WTC11 (cell line): ENCODE results near the gene IFRD2. TPM values are rescaled to one million over a fixed set of nuclear protein-coding genes. Genes with fewer than 3 reads are reported as not detected.

Source experiments
- ATAC-seq: fragments of 200-7000 bp; cut with Tn5 transposase; 2 replicates; pipeline ENCODE4 v1.10.0; 2021; ENCODE audit warnings: mild to moderate bottlenecking, moderate library complexity
- CTCF ChIA-PET: fragments of 300-600 bp; sonication (Branson Sonifier 250); formaldehyde crosslinking; loops from one replicate; lab custom pipeline; 2021; ENCODE audit warnings: antibody characterized with exemption; lab: Charles Lee
- POLR2A ChIA-PET: fragments of 350-600 bp; sonication (Branson Sonifier 250); formaldehyde crosslinking; loops from one replicate; lab custom pipeline; 2021; ENCODE audit warnings: antibody characterized with exemption; lab: Charles Lee
- DNase-seq: peaks from one replicate; pipeline ENCODE4 v3.0.0; 2021; ENCODE audit warnings: low spot score
- H3K27ac Mint-ChIP-seq: 2 replicates; pipeline ENCODE4 v1.8.0; 2021; ENCODE audit warnings: mixed read lengths
- H3K27me3 Mint-ChIP-seq: 2 replicates; pipeline ENCODE4 v1.8.0; 2021; ENCODE audit warnings: low read depth, mild to moderate bottlenecking, moderate library complexity, mixed read lengths
- H3K36me3 Mint-ChIP-seq: 2 replicates; pipeline ENCODE4 v1.8.0; 2021; ENCODE audit warnings: mixed read lengths
- H3K4me1 Mint-ChIP-seq: 2 replicates; pipeline ENCODE4 v1.8.0; 2022; ENCODE audit warnings: mixed read lengths
- H3K4me3 Mint-ChIP-seq: 2 replicates; pipeline ENCODE4 v1.8.0; 2021; ENCODE audit warnings: mild to moderate bottlenecking, moderate library complexity, mixed read lengths
- H3K9me3 Mint-ChIP-seq: 2 replicates; pipeline ENCODE4 v1.8.0; 2021; ENCODE audit warnings: mixed read lengths
- ESRRA ChIP-seq: sonication (generic); formaldehyde crosslinking; IDR thresholded peaks from 2 replicates; pipeline ENCODE4 v1.8.1; 2022; ENCODE audit warnings: mild to moderate bottlenecking, missing genetic modification reagents, borderline replicate concordance
- ETV6 ChIP-seq: sonication (generic); formaldehyde crosslinking; IDR thresholded peaks from 2 replicates; pipeline ENCODE4 v1.8.1; 2022; ENCODE audit warnings: mild to moderate bottlenecking, missing genetic modification reagents
- FOXK1 ChIP-seq: sonication (generic); formaldehyde crosslinking; IDR thresholded peaks from 2 replicates; pipeline ENCODE4 v1.8.0; 2022; ENCODE audit warnings: mild to moderate bottlenecking, moderate library complexity, missing genetic modification reagents
- NFATC4 ChIP-seq: fragments of 250-450 bp; sonication (Bioruptor Pico); IDR thresholded peaks from 2 replicates; pipeline ENCODE4 v1.9.0; 2021; ENCODE audit warnings: mild to moderate bottlenecking
- PRRX2 ChIP-seq: fragments of 250-450 bp; sonication (Bioruptor Pico); IDR thresholded peaks from 2 replicates; pipeline ENCODE4 v1.8.0; 2021; ENCODE audit warnings: mild to moderate bottlenecking
- RORB ChIP-seq: fragments of 250-450 bp; sonication (Bioruptor Pico); IDR thresholded peaks from 2 replicates; pipeline ENCODE4 v1.9.0; 2021; ENCODE audit warnings: mild to moderate bottlenecking
- TCF7 ChIP-seq: sonication (generic); formaldehyde crosslinking; IDR thresholded peaks from 2 replicates; pipeline ENCODE4 v1.8.0; 2022; ENCODE audit warnings: mild to moderate bottlenecking, low read depth, missing genetic modification reagents, moderate library complexity
- ZBTB21 ChIP-seq: sonication (generic); formaldehyde crosslinking; IDR thresholded peaks from 2 replicates; pipeline ENCODE4 v1.8.1; 2023; ENCODE audit warnings: mild to moderate bottlenecking, missing genetic modification reagents, borderline replicate concordance
- ZNF138 ChIP-seq: sonication (generic); formaldehyde crosslinking; conservative IDR thresholded peaks from 2 replicates; pipeline ENCODE4 v1.8.1; 2022; ENCODE audit warnings: mild to moderate bottlenecking, moderate library complexity, missing genetic modification reagents
- ZNF232 ChIP-seq: sonication (generic); formaldehyde crosslinking; IDR thresholded peaks from 2 replicates; pipeline ENCODE4 v1.8.0; 2022; ENCODE audit warnings: mild to moderate bottlenecking, missing genetic modification reagents
- ZNF317 ChIP-seq: sonication (generic); formaldehyde crosslinking; IDR thresholded peaks from 2 replicates; pipeline ENCODE4 v1.8.1; 2023; ENCODE audit warnings: low read depth, mild to moderate bottlenecking, moderate library complexity, missing genetic modification reagents, borderline replicate concordance
- ZNF396 ChIP-seq: fragments of 250-450 bp; sonication (Bioruptor Pico); IDR thresholded peaks from 2 replicates; pipeline ENCODE4 v1.8.0; 2021; ENCODE audit warnings: mild to moderate bottlenecking, moderate library complexity, borderline replicate concordance
- ZNF416 ChIP-seq: fragments of 250-450 bp; sonication (Bioruptor Pico); IDR thresholded peaks from 2 replicates; pipeline ENCODE4 v1.9.0; 2021; ENCODE audit warnings: mild to moderate bottlenecking, inconsistent platforms
- ZNF671 ChIP-seq: fragments of 250-450 bp; sonication (Bioruptor Pico); IDR thresholded peaks from 2 replicates; pipeline ENCODE4 v1.8.0; 2021; ENCODE audit warnings: mild to moderate bottlenecking
- total RNA-seq: library from RNA; stranded (reverse); gene quantifications from 3 replicates; pipeline ENCODE4 v1.2.3, GENCODE V29; 2021
- TF ChIP-seq, protein P1 (sequence below): sonication (generic); formaldehyde crosslinking; IDR thresholded peaks from 2 replicates; pipeline ENCODE4 v1.8.0; 2023; ENCODE audit warnings: mild to moderate bottlenecking, missing genetic modification reagents
- TF ChIP-seq, protein P2 (sequence below): sonication (generic); formaldehyde crosslinking; IDR thresholded peaks from 2 replicates; pipeline ENCODE4 v1.8.1; 2022; ENCODE audit warnings: mild to moderate bottlenecking, moderate library complexity, missing genetic modification reagents
- TF ChIP-seq, protein P3 (sequence below): fragments of 250-450 bp; sonication (Bioruptor Pico); IDR thresholded peaks from 2 replicates; pipeline ENCODE4 v1.9.0; 2021; ENCODE audit warnings: mild to moderate bottlenecking
- TF ChIP-seq, protein P4 (sequence below): sonication (generic); formaldehyde crosslinking; IDR thresholded peaks from 2 replicates; pipeline ENCODE4 v1.8.1; 2023; ENCODE audit warnings: mild to moderate bottlenecking, missing genetic modification reagents, moderate library complexity
- TF ChIP-seq, protein P5 (sequence below): sonication (generic); formaldehyde crosslinking; IDR thresholded peaks from 2 replicates; pipeline ENCODE4 v1.8.1; 2023; ENCODE audit warnings: mild to moderate bottlenecking, missing genetic modification reagents
- TF ChIP-seq, protein P6 (sequence below): fragments of 200-600 bp; IDR thresholded peaks from 2 replicates; pipeline ENCODE4 v1.8.0; 2022; ENCODE audit warnings: antibody characterized with exemption
- TF ChIP-seq, protein P7 (sequence below): sonication (generic); formaldehyde crosslinking; conservative IDR thresholded peaks from 2 replicates; pipeline ENCODE4 v1.8.1; 2023; ENCODE audit warnings: mild to moderate bottlenecking, low read depth, missing genetic modification reagents, moderate library complexity

IFRD2 gene
- total RNA-seq, 1 experiment from 2014 or later, result 92.0 TPM

DNA sequence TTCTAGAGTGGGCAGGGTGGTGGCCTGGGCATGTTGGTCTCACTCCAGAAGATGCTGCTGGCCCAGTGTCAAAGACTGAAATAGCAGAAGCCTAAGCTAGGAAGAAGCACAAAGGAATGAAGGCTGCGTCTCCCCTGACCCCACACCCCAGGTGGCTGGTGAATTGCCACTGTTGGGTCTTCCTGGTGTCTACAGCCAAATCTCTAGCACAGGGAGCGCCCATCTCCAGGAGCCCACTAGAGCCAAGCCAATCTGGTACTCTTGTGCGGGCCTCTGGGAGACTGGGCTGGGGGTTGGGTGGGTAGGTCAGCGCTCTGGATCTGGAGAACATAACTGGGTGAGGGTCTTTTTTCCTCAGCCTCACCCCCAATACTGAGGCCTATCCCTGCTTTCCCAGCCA lies 34.9 kb upstream of the IFRD2 start:
- Mint-ChIP-seq H3K9me3 (no peaks in the 10 kb centered on the region), H3K27ac (no peak overlapping the region)

DNA sequence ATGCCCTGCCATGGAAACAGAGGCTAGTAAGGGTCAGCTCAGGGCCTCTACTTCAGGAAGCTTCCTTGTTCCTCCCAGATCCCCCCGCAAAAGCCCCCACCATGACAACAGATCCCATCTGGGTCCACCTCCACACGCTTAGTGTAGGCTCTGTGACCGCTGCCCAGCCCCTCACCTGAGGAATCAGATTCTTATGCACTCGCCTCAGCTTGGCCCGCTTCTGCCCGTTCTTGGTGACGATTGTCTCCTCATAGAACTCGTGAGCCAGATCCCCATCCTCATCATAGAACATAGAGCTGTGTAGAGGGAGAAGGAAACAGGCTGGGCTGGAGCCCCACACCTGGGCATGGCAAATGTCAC lies 33.9 kb upstream of the IFRD2 start:
- TF ChIP-seq RORB, result no peak
- TF ChIP-seq, protein P1, sequence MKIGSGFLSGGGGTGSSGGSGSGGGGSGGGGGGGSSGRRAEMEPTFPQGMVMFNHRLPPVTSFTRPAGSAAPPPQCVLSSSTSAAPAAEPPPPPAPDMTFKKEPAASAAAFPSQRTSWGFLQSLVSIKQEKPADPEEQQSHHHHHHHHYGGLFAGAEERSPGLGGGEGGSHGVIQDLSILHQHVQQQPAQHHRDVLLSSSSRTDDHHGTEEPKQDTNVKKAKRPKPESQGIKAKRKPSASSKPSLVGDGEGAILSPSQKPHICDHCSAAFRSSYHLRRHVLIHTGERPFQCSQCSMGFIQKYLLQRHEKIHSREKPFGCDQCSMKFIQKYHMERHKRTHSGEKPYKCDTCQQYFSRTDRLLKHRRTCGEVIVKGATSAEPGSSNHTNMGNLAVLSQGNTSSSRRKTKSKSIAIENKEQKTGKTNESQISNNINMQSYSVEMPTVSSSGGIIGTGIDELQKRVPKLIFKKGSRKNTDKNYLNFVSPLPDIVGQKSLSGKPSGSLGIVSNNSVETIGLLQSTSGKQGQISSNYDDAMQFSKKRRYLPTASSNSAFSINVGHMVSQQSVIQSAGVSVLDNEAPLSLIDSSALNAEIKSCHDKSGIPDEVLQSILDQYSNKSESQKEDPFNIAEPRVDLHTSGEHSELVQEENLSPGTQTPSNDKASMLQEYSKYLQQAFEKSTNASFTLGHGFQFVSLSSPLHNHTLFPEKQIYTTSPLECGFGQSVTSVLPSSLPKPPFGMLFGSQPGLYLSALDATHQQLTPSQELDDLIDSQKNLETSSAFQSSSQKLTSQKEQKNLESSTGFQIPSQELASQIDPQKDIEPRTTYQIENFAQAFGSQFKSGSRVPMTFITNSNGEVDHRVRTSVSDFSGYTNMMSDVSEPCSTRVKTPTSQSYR, result no peak
- TF ChIP-seq, protein P2, sequence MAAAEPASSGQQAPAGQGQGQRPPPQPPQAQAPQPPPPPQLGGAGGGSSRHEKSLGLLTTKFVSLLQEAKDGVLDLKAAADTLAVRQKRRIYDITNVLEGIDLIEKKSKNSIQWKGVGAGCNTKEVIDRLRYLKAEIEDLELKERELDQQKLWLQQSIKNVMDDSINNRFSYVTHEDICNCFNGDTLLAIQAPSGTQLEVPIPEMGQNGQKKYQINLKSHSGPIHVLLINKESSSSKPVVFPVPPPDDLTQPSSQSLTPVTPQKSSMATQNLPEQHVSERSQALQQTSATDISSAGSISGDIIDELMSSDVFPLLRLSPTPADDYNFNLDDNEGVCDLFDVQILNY (CRISPR knock-in tag), result no peak
- TF ChIP-seq ZNF416 (CRISPR knock-in tag), result no peak
- no peak for TF ChIP-seq ZBTB21 (CRISPR knock-in tag)
- no peak for TF ChIP-seq TCF7
- no peak for TF ChIP-seq ZNF317 (CRISPR knock-in tag)
- DNase-seq (no peak), ATAC-seq (no peak)
- Mint-ChIP-seq H3K4me3 (peak overlapping the region; percentile 29; the same call in 1 of the 2 replicates), H3K27me3 (no peaks in the 10 kb centered on the region), H3K36me3 (peaks cover 18% of the 10 kb centered on the region), H3K4me1 (peaks cover 30% of the 10 kb centered on the region), H3K27ac (no peak overlapping the region), H3K9me3 (no peaks in the 10 kb centered on the region)
- ChIA-PET POLR2A (interaction anchor here (0.8 kb wide), 1 partner anchor 11 kb away, joined by 3 read pairs; no protein-coding TSS in a partner anchor), CTCF (no interaction called here)

More for the DNA sequence above, 34.9 kb upstream of the IFRD2 start:
- ATAC-seq, result no peak
- Mint-ChIP-seq H3K4me1 (peaks cover 30% of the 10 kb centered on the region), H3K36me3 (peaks cover 26% of the 10 kb centered on the region), H3K4me3 (peak overlapping the region; percentile 84), H3K27me3 (no peaks in the 10 kb centered on the region)
- TF ChIP-seq, protein P2 (CRISPR knock-in tag), result no peak
- no peak for TF ChIP-seq ZNF396 (CRISPR knock-in tag)
- TF ChIP-seq, protein P3, sequence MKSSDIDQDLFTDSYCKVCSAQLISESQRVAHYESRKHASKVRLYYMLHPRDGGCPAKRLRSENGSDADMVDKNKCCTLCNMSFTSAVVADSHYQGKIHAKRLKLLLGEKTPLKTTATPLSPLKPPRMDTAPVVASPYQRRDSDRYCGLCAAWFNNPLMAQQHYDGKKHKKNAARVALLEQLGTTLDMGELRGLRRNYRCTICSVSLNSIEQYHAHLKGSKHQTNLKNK, result no peak
- TF ChIP-seq ZNF671 (CRISPR knock-in tag), result no peak
- no peak for TF ChIP-seq ESRRA (CRISPR knock-in tag)
- no peak for TF ChIP-seq PRRX2 (CRISPR knock-in tag)
- no peak for TF ChIP-seq FOXK1
- TF ChIP-seq NFATC4 (CRISPR knock-in tag), result no peak
- TF ChIP-seq, protein P4, sequence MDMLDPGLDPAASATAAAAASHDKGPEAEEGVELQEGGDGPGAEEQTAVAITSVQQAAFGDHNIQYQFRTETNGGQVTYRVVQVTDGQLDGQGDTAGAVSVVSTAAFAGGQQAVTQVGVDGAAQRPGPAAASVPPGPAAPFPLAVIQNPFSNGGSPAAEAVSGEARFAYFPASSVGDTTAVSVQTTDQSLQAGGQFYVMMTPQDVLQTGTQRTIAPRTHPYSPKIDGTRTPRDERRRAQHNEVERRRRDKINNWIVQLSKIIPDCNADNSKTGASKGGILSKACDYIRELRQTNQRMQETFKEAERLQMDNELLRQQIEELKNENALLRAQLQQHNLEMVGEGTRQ (CRISPR knock-in tag), result no peak
- TF ChIP-seq, protein P5, sequence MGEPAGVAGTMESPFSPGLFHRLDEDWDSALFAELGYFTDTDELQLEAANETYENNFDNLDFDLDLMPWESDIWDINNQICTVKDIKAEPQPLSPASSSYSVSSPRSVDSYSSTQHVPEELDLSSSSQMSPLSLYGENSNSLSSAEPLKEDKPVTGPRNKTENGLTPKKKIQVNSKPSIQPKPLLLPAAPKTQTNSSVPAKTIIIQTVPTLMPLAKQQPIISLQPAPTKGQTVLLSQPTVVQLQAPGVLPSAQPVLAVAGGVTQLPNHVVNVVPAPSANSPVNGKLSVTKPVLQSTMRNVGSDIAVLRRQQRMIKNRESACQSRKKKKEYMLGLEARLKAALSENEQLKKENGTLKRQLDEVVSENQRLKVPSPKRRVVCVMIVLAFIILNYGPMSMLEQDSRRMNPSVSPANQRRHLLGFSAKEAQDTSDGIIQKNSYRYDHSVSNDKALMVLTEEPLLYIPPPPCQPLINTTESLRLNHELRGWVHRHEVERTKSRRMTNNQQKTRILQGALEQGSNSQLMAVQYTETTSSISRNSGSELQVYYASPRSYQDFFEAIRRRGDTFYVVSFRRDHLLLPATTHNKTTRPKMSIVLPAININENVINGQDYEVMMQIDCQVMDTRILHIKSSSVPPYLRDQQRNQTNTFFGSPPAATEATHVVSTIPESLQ (CRISPR knock-in tag), result no peak
- TF ChIP-seq ETV6, result no peak
- TF ChIP-seq, protein P6, sequence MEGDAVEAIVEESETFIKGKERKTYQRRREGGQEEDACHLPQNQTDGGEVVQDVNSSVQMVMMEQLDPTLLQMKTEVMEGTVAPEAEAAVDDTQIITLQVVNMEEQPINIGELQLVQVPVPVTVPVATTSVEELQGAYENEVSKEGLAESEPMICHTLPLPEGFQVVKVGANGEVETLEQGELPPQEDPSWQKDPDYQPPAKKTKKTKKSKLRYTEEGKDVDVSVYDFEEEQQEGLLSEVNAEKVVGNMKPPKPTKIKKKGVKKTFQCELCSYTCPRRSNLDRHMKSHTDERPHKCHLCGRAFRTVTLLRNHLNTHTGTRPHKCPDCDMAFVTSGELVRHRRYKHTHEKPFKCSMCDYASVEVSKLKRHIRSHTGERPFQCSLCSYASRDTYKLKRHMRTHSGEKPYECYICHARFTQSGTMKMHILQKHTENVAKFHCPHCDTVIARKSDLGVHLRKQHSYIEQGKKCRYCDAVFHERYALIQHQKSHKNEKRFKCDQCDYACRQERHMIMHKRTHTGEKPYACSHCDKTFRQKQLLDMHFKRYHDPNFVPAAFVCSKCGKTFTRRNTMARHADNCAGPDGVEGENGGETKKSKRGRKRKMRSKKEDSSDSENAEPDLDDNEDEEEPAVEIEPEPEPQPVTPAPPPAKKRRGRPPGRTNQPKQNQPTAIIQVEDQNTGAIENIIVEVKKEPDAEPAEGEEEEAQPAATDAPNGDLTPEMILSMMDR, result no peak
- TF ChIP-seq ZNF138 (CRISPR knock-in tag), result no peak
- no peak for TF ChIP-seq ZNF232 (CRISPR knock-in tag)
- TF ChIP-seq, protein P7, sequence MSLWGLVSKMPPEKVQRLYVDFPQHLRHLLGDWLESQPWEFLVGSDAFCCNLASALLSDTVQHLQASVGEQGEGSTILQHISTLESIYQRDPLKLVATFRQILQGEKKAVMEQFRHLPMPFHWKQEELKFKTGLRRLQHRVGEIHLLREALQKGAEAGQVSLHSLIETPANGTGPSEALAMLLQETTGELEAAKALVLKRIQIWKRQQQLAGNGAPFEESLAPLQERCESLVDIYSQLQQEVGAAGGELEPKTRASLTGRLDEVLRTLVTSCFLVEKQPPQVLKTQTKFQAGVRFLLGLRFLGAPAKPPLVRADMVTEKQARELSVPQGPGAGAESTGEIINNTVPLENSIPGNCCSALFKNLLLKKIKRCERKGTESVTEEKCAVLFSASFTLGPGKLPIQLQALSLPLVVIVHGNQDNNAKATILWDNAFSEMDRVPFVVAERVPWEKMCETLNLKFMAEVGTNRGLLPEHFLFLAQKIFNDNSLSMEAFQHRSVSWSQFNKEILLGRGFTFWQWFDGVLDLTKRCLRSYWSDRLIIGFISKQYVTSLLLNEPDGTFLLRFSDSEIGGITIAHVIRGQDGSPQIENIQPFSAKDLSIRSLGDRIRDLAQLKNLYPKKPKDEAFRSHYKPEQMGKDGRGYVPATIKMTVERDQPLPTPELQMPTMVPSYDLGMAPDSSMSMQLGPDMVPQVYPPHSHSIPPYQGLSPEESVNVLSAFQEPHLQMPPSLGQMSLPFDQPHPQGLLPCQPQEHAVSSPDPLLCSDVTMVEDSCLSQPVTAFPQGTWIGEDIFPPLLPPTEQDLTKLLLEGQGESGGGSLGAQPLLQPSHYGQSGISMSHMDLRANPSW (CRISPR knock-in tag), result no peak
- CTCF ChIA-PET, result interaction anchor here (1.3 to 1.7 kb wide), 5 partner anchors 10 to 223 kb away, joined by 3 to 23 read pairs (median 10); partner anchors contain the start of gene HYAL1
- POLR2A ChIA-PET, result interaction anchor here (1.1 to 1.7 kb wide), 3 partner anchors 10 to 52 kb away, joined by 3 to 21 read pairs (median 3); partner anchors contain the start of gene HYAL1
- no peak for DNase-seq
